GM23338 (cell line): ENCODE measurements around the gene MED13L.

ENCODE experiments used
- CREB1 ChIP-seq: fragments of 250-450 bp; sonication (Bioruptor Pico); IDR thresholded peaks from 2 replicates; pipeline ENCODE4 v1.5.0; 2020; ENCODE audit warnings: low read depth, mild to moderate bottlenecking, moderate library complexity
- EZH2 ChIP-seq: fragments of 200-600 bp; sonication (generic); IDR thresholded peaks from one replicate; pipeline ENCODE4 v1.8.0; 2017; ENCODE audit warnings: antibody characterized with exemption, mild to moderate bottlenecking, low read depth; ENCODE audit not compliant: unreplicated experiment
- EZH2phosphoT487 ChIP-seq: fragments of 200-600 bp; sonication (generic); IDR thresholded peaks from one replicate; pipeline ENCODE4 v1.8.1; 2018; ENCODE audit warnings: antibody characterized with exemption; ENCODE audit not compliant: unreplicated experiment
- JUNB ChIP-seq: IDR thresholded peaks from one replicate; pipeline ENCODE4 v1.6.1; 2016; ENCODE audit warnings: antibody characterized with exemption; ENCODE audit not compliant: unreplicated experiment
- NANOG ChIP-seq: IDR thresholded peaks from 2 replicates; pipeline ENCODE4 v1.6.1; 2016; ENCODE audit warnings: antibody characterized with exemption, borderline replicate concordance
- POLR2AphosphoS5 ChIP-seq: IDR thresholded peaks from 2 replicates; pipeline ENCODE4 v1.6.1; 2016; ENCODE audit warnings: antibody characterized with exemption, low read depth
- STAT1 ChIP-seq: IDR thresholded peaks from one replicate; pipeline ENCODE4 v1.6.1; 2016; ENCODE audit warnings: antibody characterized with exemption; ENCODE audit not compliant: unreplicated experiment
- ZNF114 ChIP-seq: fragments of 250-450 bp; sonication (Bioruptor Pico); IDR thresholded peaks from 2 replicates; pipeline ENCODE4 v1.5.0; 2020; ENCODE audit warnings: mild to moderate bottlenecking, moderate library complexity
- ZNF331 ChIP-seq: fragments of 250-450 bp; sonication (Bioruptor Pico); IDR thresholded peaks from 2 replicates; pipeline ENCODE4 v1.5.0; 2020; ENCODE audit warnings: low read depth, mild to moderate bottlenecking, moderate library complexity
- TF ChIP-seq, protein P1 (sequence below): IDR thresholded peaks from one replicate; pipeline ENCODE4 v1.6.1; 2018; ENCODE audit warnings: antibody characterized with exemption; ENCODE audit not compliant: unreplicated experiment
- TF ChIP-seq, protein P2 (sequence below), 2 experiments: fragments of 200-600 bp in 1 of 2; sonication (generic) in 1 of 2; conservative IDR thresholded peaks; 2 replicates each; pipeline versions ENCODE4 v1.5.1 to v1.6.1; 2016 to 2017; ENCODE audit warnings: antibody characterized with exemption in 2 of 2, low read depth in 2 of 2, mild to moderate bottlenecking in 2 of 2, moderate library complexity in 1 of 2
- TF ChIP-seq, protein P3 (sequence below): IDR thresholded peaks from 2 replicates; pipeline ENCODE4 v1.6.1; 2016; ENCODE audit warnings: antibody characterized with exemption

DNA sequence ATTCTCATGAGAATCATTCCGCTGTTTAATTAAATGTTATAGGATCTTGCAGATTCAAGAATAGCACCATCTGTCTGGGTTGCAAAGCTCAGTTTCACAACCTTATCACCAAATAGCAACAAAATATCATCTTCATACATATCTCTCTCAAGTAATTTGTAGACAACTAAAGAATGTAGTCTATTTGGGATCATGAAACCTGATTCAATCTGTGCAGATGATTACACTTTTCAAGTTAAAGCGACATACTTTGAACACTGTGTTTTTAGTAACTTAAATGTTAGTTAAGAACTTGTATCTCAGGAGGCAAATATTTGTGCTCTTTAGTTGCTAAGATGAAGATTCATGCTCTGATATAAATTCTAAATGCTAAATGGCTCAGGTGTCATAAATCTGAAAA lies 14.8 kb downstream of the MED13L start:
- TF ChIP-seq, protein P1, sequence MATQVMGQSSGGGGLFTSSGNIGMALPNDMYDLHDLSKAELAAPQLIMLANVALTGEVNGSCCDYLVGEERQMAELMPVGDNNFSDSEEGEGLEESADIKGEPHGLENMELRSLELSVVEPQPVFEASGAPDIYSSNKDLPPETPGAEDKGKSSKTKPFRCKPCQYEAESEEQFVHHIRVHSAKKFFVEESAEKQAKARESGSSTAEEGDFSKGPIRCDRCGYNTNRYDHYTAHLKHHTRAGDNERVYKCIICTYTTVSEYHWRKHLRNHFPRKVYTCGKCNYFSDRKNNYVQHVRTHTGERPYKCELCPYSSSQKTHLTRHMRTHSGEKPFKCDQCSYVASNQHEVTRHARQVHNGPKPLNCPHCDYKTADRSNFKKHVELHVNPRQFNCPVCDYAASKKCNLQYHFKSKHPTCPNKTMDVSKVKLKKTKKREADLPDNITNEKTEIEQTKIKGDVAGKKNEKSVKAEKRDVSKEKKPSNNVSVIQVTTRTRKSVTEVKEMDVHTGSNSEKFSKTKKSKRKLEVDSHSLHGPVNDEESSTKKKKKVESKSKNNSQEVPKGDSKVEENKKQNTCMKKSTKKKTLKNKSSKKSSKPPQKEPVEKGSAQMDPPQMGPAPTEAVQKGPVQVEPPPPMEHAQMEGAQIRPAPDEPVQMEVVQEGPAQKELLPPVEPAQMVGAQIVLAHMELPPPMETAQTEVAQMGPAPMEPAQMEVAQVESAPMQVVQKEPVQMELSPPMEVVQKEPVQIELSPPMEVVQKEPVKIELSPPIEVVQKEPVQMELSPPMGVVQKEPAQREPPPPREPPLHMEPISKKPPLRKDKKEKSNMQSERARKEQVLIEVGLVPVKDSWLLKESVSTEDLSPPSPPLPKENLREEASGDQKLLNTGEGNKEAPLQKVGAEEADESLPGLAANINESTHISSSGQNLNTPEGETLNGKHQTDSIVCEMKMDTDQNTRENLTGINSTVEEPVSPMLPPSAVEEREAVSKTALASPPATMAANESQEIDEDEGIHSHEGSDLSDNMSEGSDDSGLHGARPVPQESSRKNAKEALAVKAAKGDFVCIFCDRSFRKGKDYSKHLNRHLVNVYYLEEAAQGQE, result no peak
- TF ChIP-seq, protein P2, sequence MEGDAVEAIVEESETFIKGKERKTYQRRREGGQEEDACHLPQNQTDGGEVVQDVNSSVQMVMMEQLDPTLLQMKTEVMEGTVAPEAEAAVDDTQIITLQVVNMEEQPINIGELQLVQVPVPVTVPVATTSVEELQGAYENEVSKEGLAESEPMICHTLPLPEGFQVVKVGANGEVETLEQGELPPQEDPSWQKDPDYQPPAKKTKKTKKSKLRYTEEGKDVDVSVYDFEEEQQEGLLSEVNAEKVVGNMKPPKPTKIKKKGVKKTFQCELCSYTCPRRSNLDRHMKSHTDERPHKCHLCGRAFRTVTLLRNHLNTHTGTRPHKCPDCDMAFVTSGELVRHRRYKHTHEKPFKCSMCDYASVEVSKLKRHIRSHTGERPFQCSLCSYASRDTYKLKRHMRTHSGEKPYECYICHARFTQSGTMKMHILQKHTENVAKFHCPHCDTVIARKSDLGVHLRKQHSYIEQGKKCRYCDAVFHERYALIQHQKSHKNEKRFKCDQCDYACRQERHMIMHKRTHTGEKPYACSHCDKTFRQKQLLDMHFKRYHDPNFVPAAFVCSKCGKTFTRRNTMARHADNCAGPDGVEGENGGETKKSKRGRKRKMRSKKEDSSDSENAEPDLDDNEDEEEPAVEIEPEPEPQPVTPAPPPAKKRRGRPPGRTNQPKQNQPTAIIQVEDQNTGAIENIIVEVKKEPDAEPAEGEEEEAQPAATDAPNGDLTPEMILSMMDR (conservative IDR thresholded peaks at IDR 0.05; ENCODE audit: low read depth in 2 of 2), result no peak
- TF ChIP-seq CREB1 (CRISPR knock-in tag), result no peak
- TF ChIP-seq STAT1, result no peak
- no peak for TF ChIP-seq EZH2
- no peak for TF ChIP-seq POLR2AphosphoS5
- no peak for TF ChIP-seq ZNF331 (CRISPR knock-in tag)
- no peak for TF ChIP-seq EZH2phosphoT487
- TF ChIP-seq, protein P3, sequence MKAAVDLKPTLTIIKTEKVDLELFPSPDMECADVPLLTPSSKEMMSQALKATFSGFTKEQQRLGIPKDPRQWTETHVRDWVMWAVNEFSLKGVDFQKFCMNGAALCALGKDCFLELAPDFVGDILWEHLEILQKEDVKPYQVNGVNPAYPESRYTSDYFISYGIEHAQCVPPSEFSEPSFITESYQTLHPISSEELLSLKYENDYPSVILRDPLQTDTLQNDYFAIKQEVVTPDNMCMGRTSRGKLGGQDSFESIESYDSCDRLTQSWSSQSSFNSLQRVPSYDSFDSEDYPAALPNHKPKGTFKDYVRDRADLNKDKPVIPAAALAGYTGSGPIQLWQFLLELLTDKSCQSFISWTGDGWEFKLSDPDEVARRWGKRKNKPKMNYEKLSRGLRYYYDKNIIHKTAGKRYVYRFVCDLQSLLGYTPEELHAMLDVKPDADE, result no peak
- TF ChIP-seq ZNF114 (CRISPR knock-in tag), result no peak
- no peak for TF ChIP-seq NANOG
- TF ChIP-seq JUNB, result no peak
